ENCODE measurements around the gene SLC8A1. TPM values are rescaled to one million over a fixed set of nuclear protein-coding genes. Genes with fewer than 3 reads are reported as not detected.

Gene SLC8A1
- total and polyA plus RNA-seq, 10 of the 15 experiments (the other 5 are each of a cell fraction or from before 2014, with no cell fraction given), result under 0.01 to 1.2 (median 0.01) TPM; not detected in 3

GRCh38 chr2:40457366-40457765 lies 5.5 kb upstream of the SLC8A1 start:
- ATAC-seq, result no peak
- Histone ChIP-seq H3K9me3 (replicated peaks; ENCODE audit: control insufficient read depth, insufficient read depth, low read length) (no peaks in the 10 kb centered on the region), H3K79me2 (ENCODE audit: control insufficient read depth, insufficient read depth, low read length) (no peaks in the 10 kb centered on the region), H3K27me3 (replicated peaks in 1 of 2; ENCODE audit: control insufficient read depth in 2 of 2, insufficient read depth in 2 of 2, low read length in 1 of 2) (peaks cover 0 to 3% of the 10 kb centered on the region in 2 experiments; a peak in 3 of 4 replicates), H3K4me3 (no peak overlapping the region), H3K9ac (ENCODE audit: control insufficient read depth, insufficient read depth, low read length) (no peak overlapping the region), H3K4me2 (ENCODE audit: control insufficient read depth, insufficient read depth) (no peak overlapping the region), H2AFZ (ENCODE audit: control insufficient read depth, low read depth, low read length) (no peak overlapping the region), H3K27ac (ENCODE audit: control insufficient read depth, insufficient read depth) (no peak overlapping the region), H3K36me3 (ENCODE audit: control insufficient read depth in 2 of 2, insufficient read depth in 2 of 2, low read length in 1 of 2) (no peaks in the 10 kb centered on the region), H3K4me1 (ENCODE audit: control insufficient read depth, insufficient read depth, low read length) (no peaks in the 10 kb centered on the region), H4K20me1 (ENCODE audit: control insufficient read depth, insufficient read depth) (no peaks in the 10 kb centered on the region)
- in situ Hi-C loops (cut with MboI), result no loop called here
- POLR2A ChIA-PET, result no interaction called here
- RAD21 ChIA-PET (ENCODE audit: unreplicated experiment), result no interaction called here
- CTCF ChIA-PET, result interaction anchor here (1.8 kb wide), 1 partner anchor 9 kb away, joined by 11 read pairs; no protein-coding TSS in a partner anchor
- WGBS (ENCODE audit: insufficient coverage, insufficient replicate concordance, low lambda C conversion rate, missing lambda C conversion rate), result 30% methylated on average over 3 of the region's 3 CpGs
- no peak for TF ChIP-seq SMAD5 (IDR thresholded peaks at IDR 0.05; ENCODE audit: low read depth)
- no peak for TF ChIP-seq NFXL1 (IDR thresholded peaks at IDR 0.05; ENCODE audit: borderline replicate concordance)
- TF ChIP-seq STAT3 (IDR thresholded peaks at IDR 0.05; ENCODE audit: low read depth, low read length), result no peak
- no peak for TF ChIP-seq PBX3 (IDR thresholded peaks at IDR 0.05; ENCODE audit: insufficient replicate concordance, low read depth, low read length)
- TF ChIP-seq DPF2 (IDR thresholded peaks at IDR 0.05), result no peak
- TF ChIP-seq ZBTB40 (IDR thresholded peaks at IDR 0.05; ENCODE audit: borderline replicate concordance), result no peak
- no peak for TF ChIP-seq MTA2 (IDR thresholded peaks at IDR 0.05; ENCODE audit: low read depth)
- TF ChIP-seq IRF3 (IDR thresholded peaks at IDR 0.05), result no peak
- TF ChIP-seq YBX1 (IDR thresholded peaks at IDR 0.05), result no peak
- TF ChIP-seq CEBPB (IDR thresholded peaks at IDR 0.05; ENCODE audit: borderline replicate concordance in 1 of 2, low read depth in 2 of 2, low read length in 2 of 2), result no peak
- no peak for TF ChIP-seq KLF5 (IDR thresholded peaks at IDR 0.05; ENCODE audit: partially characterized antibody)
- TF ChIP-seq FOXK2 (IDR thresholded peaks at IDR 0.05), result no peak
- TF ChIP-seq POLR2A (IDR thresholded peaks at IDR 0.05; ENCODE audit: low read depth, low read length), result no peak
- TF ChIP-seq PKNOX1 (IDR thresholded peaks at IDR 0.05), result no peak
- TF ChIP-seq EZH2 (IDR thresholded peaks at IDR 0.05; ENCODE audit: borderline replicate concordance, control insufficient read depth, low read depth, low read length), result no peak
- no peak for DNase-seq (ENCODE audit: low read depth, low spot score)
- intact Hi-C loops (cut with micrococcal nuclease; ENCODE audit: unreplicated experiment), result no loop called here
- no TSS peak for BruUV-seq (replicated peaks)
- SMC1A ChIA-PET (ENCODE audit: uncharacterized antibody, unreplicated experiment), result interaction anchor here (0.7 to 2.0 kb wide), 3 partner anchors 8 to 31 kb away, joined by 3 to 6 read pairs (median 3); no protein-coding TSS in a partner anchor
- FAIRE-seq, result no peak

Measured in GM12878 (cell line).